Upper lobe of left lung (tissue), 4 donors: ENCODE measurements around the gene NCOR1.

Experiments
- CTCF ChIP-seq, 6 experiments: fragments of 450-650 bp in 4 of 6; fragments of 200-600 bp in 2 of 6; sonication (generic) in 2 of 6; IDR thresholded peaks; one replicate each; pipeline ENCODE4 v1.5.1; 2016 to 2019; ENCODE audit warnings: antibody characterized with exemption in 6 of 6
- EP300 ChIP-seq, 4 donors: sonication (generic); formaldehyde crosslinking; IDR thresholded peaks; one replicate each; pipeline ENCODE4 v1.5.1; 2017; ENCODE audit warnings: antibody characterized with exemption in 4 of 4, control low read depth in 2 of 4
- POLR2A ChIP-seq, 4 donors: fragments of 450-650 bp; IDR thresholded peaks; one replicate each; pipeline ENCODE4 v1.5.1; 2016 to 2017; ENCODE audit warnings: antibody characterized with exemption in 4 of 4, mild to moderate bottlenecking in 2 of 4

GRCh38 chr17:16120937-16121336 lies 94.4 kb downstream of the NCOR1 start:
- TF ChIP-seq CTCF (IDR thresholded peaks at IDR 0.05) (no peak), POLR2A (IDR thresholded peaks at IDR 0.05) (no peak), EP300 (IDR thresholded peaks at IDR 0.05) (no peak)
